ENCODE results near the gene ZFAND2A.
A peak's percentile ranks its signal among the peaks of the same experiment; 100 is the strongest.
"Not testable (repeated sequence)": the region's sequence is repeated elsewhere in the genome, so short reads cannot be mapped to it uniquely, and the experiment has no call there.

Gene ZFAND2A

GRCh38 chr7:1127001-1127400 lies 33.0 kb downstream of the ZFAND2A start:
- no peak for DNase-seq

GRCh38 chr7:1125603-1125969 lies 34.4 kb downstream of the ZFAND2A start:
- no peak for DNase-seq

GRCh38 chr7:1124816-1125602 lies 35.0 kb downstream of the ZFAND2A start:
- DNase-seq: no peak

GRCh38 chr7:1124164-1124563 lies 35.8 kb downstream of the ZFAND2A start:
- peak in 1 of 56 donors; percentile 37 for DNase-seq

GRCh38 chr7:1123715-1124114 lies 36.3 kb downstream of the ZFAND2A start:
- peak in 53 of 56 donors; percentile 11 to 85 (median 59) for DNase-seq

GRCh38 chr7:1122832-1123501 lies 37.0 kb downstream of the ZFAND2A start:
- no peak for DNase-seq

GRCh38 chr7:1121886-1122831 lies 37.8 kb downstream of the ZFAND2A start:
- DNase-seq: no peak

- DNase-seq: no peak
Measured at GRCh38 chr7:1121476-1121875, 38.5 kb downstream of the ZFAND2A start.

GRCh38 chr7:1120791-1121190 lies 39.2 kb downstream of the ZFAND2A start:
- no peak for DNase-seq

- no peak for DNase-seq
Measured at GRCh38 chr7:1119201-1119600, 40.8 kb downstream of the ZFAND2A start.

GRCh38 chr7:1117321-1117928 lies 42.6 kb downstream of the ZFAND2A start:
- peak in 1 of 56 donors; percentile 31 for DNase-seq

- DNase-seq: not testable (repeated sequence)
Measured at GRCh38 chr7:1116383-1117008, 43.5 kb downstream of the ZFAND2A start.

GRCh38 chr7:1115171-1116045 lies 44.6 kb downstream of the ZFAND2A start:
- DNase-seq: peak in 1 of 56 donors; percentile 34

- no peak for DNase-seq
Measured at GRCh38 chr7:1114505-1114904, 45.5 kb downstream of the ZFAND2A start.

GRCh38 chr7:1114088-1114487 lies 45.9 kb downstream of the ZFAND2A start:
- DNase-seq: peak in 2 of 56 donors; percentile 38 to 46

- DNase-seq: no peak
Measured at GRCh38 chr7:1113548-1113885, 46.5 kb downstream of the ZFAND2A start.

GRCh38 chr7:1112625-1113547 lies 47.1 kb downstream of the ZFAND2A start:
- DNase-seq: no peak

GRCh38 chr7:1112109-1112508 lies 47.9 kb downstream of the ZFAND2A start:
- DNase-seq: no peak

GRCh38 chr7:1111156-1111555 lies 48.8 kb downstream of the ZFAND2A start:
- no peak for DNase-seq
